Measurements from ENCODE around the gene DEFB114. TPM values are rescaled to one million over a fixed set of nuclear protein-coding genes. Genes with fewer than 3 reads are reported as not detected.

The DEFB114 gene
- total and polyA plus RNA-seq, 2 of the 13 experiments (the other 11 are each of a cell fraction or from before 2014, with no cell fraction given), result not detected

DNA sequence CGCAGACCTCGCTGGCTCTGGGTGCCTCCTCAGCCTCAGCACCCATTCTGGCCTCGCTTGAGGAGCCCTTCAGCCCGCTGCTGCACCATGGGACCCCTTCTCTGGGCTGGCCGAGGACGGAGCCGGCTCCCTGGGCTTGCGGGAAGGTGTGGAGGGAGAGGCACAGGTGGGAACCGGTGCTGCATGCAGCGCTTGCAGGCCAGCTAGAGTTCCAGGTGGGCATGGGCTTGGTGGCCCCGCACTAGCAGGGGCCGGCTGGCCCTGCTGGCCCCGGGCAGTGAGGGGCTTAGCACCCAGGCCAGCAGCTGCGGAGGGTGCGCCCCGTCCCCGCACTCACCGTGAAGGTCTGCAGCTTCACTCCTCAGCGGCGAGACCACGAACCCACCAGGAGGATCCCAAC lies 30.4 kb downstream of the DEFB114 start (continued):
- TF ChIP-seq, protein P1, sequence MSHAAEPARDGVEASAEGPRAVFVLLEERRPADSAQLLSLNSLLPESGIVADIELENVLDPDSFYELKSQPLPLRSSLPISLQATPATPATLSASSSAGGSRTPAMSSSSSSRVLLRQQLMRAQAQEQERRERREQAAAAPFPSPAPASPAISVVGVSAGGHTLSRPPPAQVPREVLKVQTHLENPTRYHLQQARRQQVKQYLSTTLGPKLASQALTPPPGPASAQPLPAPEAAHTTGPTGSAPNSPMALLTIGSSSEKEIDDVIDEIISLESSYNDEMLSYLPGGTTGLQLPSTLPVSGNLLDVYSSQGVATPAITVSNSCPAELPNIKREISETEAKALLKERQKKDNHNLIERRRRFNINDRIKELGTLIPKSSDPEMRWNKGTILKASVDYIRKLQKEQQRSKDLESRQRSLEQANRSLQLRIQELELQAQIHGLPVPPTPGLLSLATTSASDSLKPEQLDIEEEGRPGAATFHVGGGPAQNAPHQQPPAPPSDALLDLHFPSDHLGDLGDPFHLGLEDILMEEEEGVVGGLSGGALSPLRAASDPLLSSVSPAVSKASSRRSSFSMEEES (CRISPR knock-in tag; IDR thresholded peaks at IDR 0.05), result no peak
- TF ChIP-seq TGIF2 (CRISPR knock-in tag; IDR thresholded peaks at IDR 0.05) (no peak), ZNF33B (CRISPR knock-in tag; IDR thresholded peaks at IDR 0.05) (no peak), ZNF746 (CRISPR knock-in tag; IDR thresholded peaks at IDR 0.05) (no peak), ZSCAN12 (CRISPR knock-in tag; IDR thresholded peaks at IDR 0.05) (no peak), RNF2 (conservative IDR thresholded peaks at IDR 0.05; ENCODE audit: low read depth) (no peak), RELA (CRISPR knock-in tag; IDR thresholded peaks at IDR 0.05) (no peak), CEBPG (CRISPR knock-in tag; IDR thresholded peaks at IDR 0.05) (no peak), ZNF570 (CRISPR knock-in tag; IDR thresholded peaks at IDR 0.05; ENCODE audit: borderline replicate concordance) (no peak), ZNF30 (CRISPR knock-in tag; IDR thresholded peaks at IDR 0.05) (no peak), ZNF713 (CRISPR knock-in tag; IDR thresholded peaks at IDR 0.05) (no peak), SRSF4 (IDR thresholded peaks at IDR 0.05; ENCODE audit: low read depth, low read length, poor library complexity, severe bottlenecking) (no peak), SMC3 (IDR thresholded peaks at IDR 0.05; ENCODE audit: low read length) (no peak)

DNA sequence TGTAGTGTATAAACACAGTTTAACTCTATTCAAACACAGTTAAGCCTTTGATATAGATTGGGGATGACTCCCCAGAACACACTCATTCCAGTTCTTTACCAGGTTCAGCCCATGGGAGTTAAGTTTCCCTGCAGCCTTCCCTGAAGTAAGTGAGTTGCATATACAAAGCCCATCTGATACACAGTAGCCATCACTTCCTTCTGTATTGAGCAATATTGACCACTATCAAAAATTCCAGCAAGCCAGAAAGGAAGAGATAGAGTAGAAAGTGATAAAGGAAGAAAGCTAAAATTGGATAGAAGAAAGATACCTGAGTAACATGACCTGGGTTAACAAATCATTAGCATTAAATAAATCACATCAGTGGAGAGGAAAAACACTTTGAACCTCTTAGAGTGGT lies 34.6 kb downstream of the DEFB114 start:
- no peak for DNase-seq (ENCODE audit: low spot score)
- intact Hi-C loops (cut with micrococcal nuclease; ENCODE audit: unreplicated experiment), result no loop called here
- no peak for FAIRE-seq
- no peak overlapping the region for H3K9ac ChIP-seq (ENCODE audit: insufficient read depth, low read depth, low read length)
- H3K27ac ChIP-seq (ENCODE audit: extremely low read length, insufficient read depth, low read length), result no peak overlapping the region
- H3K79me2 ChIP-seq (ENCODE audit: insufficient read depth, low read length), result no peaks in the 10 kb centered on the region
- H3K4me1 ChIP-seq (ENCODE audit: insufficient read depth, low read length), result no peaks in the 10 kb centered on the region
- no peaks in the 10 kb centered on the region for H3K9me3 ChIP-seq (ENCODE audit: low read length)
- TF ChIP-seq HOXA9 (CRISPR knock-in tag; IDR thresholded peaks at IDR 0.05; ENCODE audit: borderline replicate concordance) (no peak), HMG20B (CRISPR knock-in tag; conservative IDR thresholded peaks at IDR 0.05) (no peak), ZNF747 (CRISPR knock-in tag; IDR thresholded peaks at IDR 0.05; ENCODE audit: borderline replicate concordance) (no peak), ZSCAN31 (CRISPR knock-in tag; IDR thresholded peaks at IDR 0.05; ENCODE audit: low read depth) (no peak), MAFG (CRISPR knock-in tag; IDR thresholded peaks at IDR 0.05) (no peak), ZNF776 (CRISPR knock-in tag; IDR thresholded peaks at IDR 0.05) (no peak), SRSF9 (IDR thresholded peaks at IDR 0.05; ENCODE audit: borderline replicate concordance, insufficient read depth, low read depth, low read length, poor library complexity, severe bottlenecking) (no peak), HNF4G (IDR thresholded peaks at IDR 0.05; ENCODE audit: borderline replicate concordance, low read depth, low read length) (no peak), HNF4G (CRISPR knock-in tag; IDR thresholded peaks at IDR 0.05; ENCODE audit: borderline replicate concordance, low read depth) (no peak), ZNF160 (CRISPR knock-in tag; IDR thresholded peaks at IDR 0.05) (no peak)
- TF ChIP-seq, protein P2, sequence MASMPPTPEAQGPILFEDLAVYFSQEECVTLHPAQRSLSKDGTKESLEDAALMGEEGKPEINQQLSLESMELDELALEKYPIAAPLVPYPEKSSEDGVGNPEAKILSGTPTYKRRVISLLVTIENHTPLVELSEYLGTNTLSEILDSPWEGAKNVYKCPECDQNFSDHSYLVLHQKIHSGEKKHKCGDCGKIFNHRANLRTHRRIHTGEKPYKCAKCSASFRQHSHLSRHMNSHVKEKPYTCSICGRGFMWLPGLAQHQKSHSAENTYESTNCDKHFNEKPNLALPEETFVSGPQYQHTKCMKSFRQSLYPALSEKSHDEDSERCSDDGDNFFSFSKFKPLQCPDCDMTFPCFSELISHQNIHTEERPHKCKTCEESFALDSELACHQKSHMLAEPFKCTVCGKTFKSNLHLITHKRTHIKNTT (CRISPR knock-in tag; IDR thresholded peaks at IDR 0.05), result no peak
- H3K27me3 ChIP-seq (ENCODE audit: control insufficient read depth in 1 of 2, insufficient read depth in 2 of 2, low read length in 2 of 2), result no peaks in the 10 kb centered on the region
- H2AFZ ChIP-seq (ENCODE audit: low read length), result no peak overlapping the region
- H3K36me3 ChIP-seq (replicated peaks in 1 of 2; ENCODE audit: control insufficient read depth in 1 of 2, insufficient read depth in 2 of 2, low read length in 2 of 2), result no peaks in the 10 kb centered on the region
- no peak overlapping the region for H3K4me2 ChIP-seq (ENCODE audit: low read depth, low read length)
- POLR2A ChIA-PET, result no interaction called here
- in situ Hi-C loops (cut with HindIII; ENCODE audit: extremely low pct_ligation_motif_present, low pct_unique_long_range_greater_than_20kb), result no loop called here
- no peak overlapping the region for H3K4me3 ChIP-seq (replicated peaks in 1 of 3; ENCODE audit: insufficient read depth in 1 of 3, low read depth in 2 of 3, low read length in 3 of 3)
- no peaks in the 10 kb centered on the region for H4K20me1 ChIP-seq (ENCODE audit: insufficient read depth, low read length)
- no TSS peak for BruUV-seq (replicated peaks)
- no peak for ATAC-seq
- CTCF ChIA-PET (ENCODE audit: low intra/inter-chr PET ratio, low total read pairs), result no interaction called here
